ENCODE results near the gene DPYSL3.

DPYSL3 gene

DNA sequence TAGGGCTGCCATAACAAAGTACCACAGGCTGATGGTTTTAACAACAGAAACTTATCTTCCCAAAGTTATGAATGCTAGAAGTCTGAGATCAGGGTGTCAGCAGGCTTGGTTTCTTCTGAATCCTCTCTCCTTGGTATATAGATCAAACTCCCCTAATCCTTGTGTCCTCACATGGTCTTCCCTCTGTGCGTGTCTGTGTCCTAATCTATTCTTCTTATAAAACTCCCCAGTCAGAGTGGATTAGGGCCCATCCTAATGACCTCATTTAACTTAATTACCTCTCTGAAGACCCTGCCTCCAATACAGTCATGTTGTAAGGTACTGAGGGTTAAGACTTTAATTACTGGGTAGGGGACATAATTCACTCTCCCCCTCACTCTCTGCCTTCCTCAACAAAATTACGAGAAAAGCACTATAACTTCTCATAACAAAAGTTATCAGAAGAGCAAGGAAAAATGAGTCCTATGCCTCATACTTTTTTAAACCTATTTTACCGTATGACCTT lies 68.6 kb downstream of the DPYSL3 start:
- H3K4me3 ChIP-seq (ENCODE audit: low read depth, low read length), result no peak overlapping the region

DNA sequence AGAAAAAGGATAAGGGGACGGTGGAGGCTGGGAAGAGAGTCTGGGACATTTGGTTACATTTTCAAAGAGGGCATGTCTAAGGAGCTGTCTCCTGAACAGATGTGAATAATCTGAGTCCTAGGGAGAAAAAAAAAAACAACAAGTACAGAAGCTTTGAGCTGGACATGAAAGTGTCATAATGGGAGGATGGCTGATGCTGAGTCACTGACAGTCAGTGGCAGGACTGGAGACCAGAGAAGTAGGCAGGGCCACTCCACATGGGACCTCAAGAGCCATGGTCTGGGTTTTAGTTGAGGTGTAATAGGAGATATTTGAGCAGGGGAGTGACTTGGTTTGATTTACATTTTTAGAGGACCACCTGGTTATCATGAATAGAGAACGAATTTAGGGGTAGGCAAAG lies 70.6 kb downstream of the DPYSL3 start:
- no peak overlapping the region for H3K4me3 ChIP-seq (ENCODE audit: low read depth, low read length)

DNA sequence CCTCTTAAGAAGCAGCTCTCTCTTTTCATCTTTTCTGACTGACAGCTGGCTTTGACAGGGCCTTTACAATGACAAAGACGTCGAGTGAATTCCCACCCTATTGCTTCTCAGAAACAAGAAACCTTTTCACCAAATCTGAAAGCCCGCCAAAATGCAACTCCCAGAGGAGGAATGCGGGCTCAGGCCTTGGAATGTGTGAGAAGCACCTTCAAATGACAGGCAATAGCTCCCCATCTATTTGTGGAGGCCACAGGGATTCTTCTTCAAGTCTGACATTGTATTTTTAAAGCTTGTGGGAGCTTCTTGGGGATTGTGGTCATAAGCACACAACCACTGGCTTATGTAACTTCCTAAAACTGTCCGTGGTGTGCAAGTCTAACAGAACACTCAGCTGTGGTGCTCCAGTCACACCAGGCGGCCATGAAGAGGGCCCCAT lies 72.7 kb downstream of the DPYSL3 start:
- H3K4me3 ChIP-seq (ENCODE audit: low read depth, low read length), result no peak overlapping the region

DNA sequence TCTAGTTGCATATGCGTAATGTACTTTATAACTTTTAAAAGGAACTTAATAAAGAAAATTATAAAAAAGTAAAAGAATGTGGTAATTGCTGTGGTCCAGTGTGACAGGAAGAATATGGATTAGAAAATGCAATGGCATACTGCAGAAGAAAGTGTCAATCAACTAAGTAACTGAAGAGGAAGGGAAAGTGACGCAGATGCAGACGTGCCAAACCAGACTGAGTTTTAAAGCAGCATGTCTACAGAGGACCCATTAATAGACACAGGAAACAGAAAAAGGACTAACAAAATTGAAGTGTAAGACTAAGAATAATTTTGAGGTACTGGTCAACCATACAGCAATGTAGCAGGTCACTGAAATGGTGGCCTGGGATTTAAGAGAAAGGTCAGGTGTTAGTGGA lies 73.3 kb downstream of the DPYSL3 start:
- no peak overlapping the region for H3K4me3 ChIP-seq (ENCODE audit: low read depth, low read length)

- H3K4me3 ChIP-seq (ENCODE audit: low read depth, low read length), result no peak overlapping the region
These were observed 75.8 kb downstream of the DPYSL3 start for GRCh38 chr5:147434049-147434448.

- no peak overlapping the region for H3K4me3 ChIP-seq (ENCODE audit: low read depth, low read length)
These were observed 77.5 kb downstream of the DPYSL3 start for GRCh38 chr5:147432323-147432722.

DNA sequence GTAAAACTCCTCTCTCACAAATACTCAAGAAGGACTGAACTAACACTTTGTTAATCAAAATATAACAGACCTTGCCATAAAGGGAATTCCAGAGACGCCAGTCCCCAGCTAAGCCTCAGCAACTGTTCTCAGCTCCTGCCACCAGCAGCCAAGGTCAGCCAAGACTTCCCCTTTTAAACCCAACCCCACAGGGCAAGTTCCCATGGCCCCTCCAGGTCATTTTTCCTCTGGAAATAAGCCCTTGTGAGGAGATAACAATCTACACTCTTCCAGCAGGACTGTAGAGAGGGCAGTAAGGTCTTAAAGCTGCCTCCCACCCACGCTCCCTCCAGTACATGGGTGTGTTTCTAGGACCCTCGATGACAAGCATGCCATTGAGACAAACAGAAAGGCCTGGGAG lies 78.3 kb downstream of the DPYSL3 start:
- no peak overlapping the region for H3K4me3 ChIP-seq (ENCODE audit: low read depth, low read length)

- H3K4me3 ChIP-seq (ENCODE audit: low read depth, low read length), result no peak overlapping the region
These were observed 79.2 kb downstream of the DPYSL3 start for GRCh38 chr5:147430628-147431027.

DNA sequence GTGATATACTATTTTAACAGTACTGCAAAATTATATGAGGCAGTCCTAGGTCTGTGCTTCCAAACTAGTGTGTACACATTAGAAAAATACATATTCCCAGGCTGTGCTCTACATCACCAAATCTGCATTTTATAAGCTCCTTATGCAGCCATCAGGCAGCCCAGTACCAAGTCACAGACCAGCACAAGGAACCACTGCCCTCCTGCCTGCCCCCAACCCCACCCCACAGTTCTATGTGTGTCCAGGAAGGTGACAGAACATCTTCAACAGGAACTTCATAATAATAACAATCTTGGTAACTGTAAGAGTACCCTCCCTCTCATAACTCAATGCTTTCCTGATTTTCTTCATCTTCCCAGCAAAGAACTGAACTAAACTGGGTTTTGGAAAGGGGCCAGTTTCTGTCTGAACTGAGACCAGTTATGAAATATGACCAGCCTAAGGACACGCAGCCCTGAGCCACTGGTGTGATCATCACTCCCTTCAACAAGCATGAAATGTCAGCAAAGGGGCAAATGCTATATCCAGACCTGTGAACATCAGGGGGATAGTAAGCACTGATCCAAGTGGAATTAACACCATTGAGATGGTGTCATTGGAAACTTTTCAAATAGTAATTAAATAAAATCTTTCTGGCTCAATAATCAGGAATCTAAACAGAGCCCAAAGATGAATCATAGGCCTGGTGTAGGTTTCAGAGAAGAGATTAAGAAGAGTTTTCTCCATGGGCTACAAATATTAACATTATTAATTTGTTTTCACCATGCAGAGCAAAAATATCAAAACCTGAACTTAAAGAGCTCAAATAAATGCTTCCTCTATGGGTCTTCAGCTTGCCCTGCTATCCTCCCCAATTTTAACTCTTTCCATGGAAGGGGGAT lies 82.1 kb downstream of the DPYSL3 start:
- H3K4me3 ChIP-seq (ENCODE audit: low read depth, low read length), result no peak overlapping the region

DNA sequence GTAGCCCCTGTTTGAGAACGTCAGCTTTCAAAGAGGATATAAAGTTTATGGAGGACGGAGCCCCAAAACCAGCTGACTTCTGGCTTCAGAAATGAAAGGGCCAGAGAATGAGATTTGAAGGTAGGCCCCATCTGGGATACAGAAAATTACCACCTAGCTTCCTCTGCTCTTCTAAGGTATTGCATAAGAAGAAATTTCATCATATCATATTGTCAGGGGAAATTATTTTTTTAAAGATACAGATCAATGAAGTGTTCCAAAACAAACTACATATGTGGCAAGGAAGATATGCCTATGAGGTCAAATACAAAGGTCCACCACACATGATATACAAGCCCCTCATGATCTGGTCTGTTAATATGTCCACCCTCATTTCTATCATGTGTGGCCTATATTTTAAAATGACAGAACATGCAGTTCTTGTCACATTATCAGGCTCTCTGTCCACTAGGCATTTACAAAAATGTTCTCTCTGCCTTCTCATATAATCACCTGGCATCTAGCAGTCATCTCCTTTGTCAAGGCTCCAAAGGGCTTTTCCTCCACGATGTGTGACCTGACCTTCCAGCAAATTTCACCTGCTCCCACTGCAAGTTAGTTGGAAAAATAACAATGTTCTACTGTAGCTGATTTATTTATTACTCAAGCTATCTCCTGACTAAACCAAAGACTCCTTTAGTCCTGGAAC lies 83.1 kb downstream of the DPYSL3 start:
- H3K4me3 ChIP-seq (ENCODE audit: low read depth, low read length), result no peak overlapping the region

GRCh38 chr5:147418613-147419012 lies 91.3 kb downstream of the DPYSL3 start:
- H3K4me3 ChIP-seq (ENCODE audit: low read depth, low read length), result no peak overlapping the region

DNA sequence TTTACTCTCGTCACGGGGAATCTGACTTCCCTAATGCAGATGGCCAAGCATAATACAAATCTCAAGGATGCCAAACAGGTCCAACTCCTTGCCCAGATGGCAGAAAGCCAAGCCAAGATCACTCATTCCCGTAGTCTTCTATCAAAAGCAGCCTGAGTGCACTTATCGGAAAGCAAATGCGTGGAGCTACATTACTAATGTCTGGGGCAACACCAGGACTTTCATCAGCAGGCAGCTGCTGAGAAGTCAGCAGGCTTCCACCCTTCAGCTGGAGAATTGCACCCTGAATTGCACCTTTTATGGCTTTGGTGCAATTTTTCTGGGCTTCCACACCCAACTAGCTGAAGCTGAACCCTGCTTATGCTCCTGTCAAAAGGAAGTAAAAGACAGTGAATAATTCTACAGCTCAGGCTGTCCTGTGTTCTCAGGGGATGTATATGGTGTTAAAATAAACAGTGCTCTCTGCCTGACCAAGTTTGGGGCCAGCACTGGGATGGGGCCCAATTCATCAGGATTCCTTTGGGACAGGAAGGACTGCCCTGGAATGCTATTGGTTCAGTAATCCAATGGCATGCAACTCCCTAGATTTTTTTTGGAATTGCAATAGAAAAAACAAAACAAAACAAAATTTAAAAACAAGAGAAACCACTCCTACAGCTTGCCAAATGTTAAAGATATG lies 92.6 kb downstream of the DPYSL3 start:
- no peak overlapping the region for H3K4me3 ChIP-seq (ENCODE audit: low read depth, low read length)

DNA sequence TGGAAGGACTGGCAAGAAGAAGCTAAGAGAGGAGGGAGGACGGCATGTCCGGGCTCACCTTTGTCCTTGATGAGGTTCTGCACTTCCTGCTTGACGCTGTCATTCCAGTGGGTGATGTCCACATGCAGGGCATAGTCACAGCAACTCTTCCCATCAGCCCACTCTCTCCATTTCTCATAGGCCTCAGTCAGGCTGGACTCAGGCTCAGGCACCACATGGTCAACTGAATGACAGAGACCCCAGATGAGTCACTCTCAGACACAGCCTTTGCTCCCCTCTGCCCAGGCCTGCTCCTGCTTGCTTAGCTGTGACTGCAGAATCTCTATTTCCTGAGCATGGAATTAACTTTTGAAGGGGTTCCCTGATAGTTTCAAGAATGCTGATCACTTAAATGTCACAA lies 94.2 kb downstream of the DPYSL3 start:
- H3K4me3 ChIP-seq (ENCODE audit: low read depth, low read length), result no peak overlapping the region

DNA sequence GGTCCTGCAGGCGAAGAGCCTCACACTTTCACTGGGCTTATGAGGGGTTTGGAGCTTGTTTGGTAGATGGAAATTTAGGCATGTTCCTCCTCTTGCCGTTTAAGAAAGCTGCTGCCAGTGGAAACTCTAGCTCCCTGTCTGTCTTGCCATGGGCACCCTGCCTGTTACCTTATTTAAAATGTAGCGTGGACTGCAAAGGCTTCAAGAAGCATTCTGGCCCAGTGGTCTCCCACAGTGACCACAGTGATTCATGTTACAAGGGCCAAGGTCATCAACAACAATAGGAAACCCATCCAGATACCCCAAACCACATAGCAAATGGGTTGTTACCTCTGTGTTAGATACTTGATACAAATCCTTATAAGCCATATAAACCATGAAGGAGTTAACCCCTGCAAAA lies 96.6 kb downstream of the DPYSL3 start:
- no peak overlapping the region for H3K4me3 ChIP-seq (ENCODE audit: low read depth, low read length)

GRCh38 chr5:147412561-147412960 lies 97.3 kb downstream of the DPYSL3 start:
- no peak overlapping the region for H3K4me3 ChIP-seq (ENCODE audit: low read depth, low read length)

DNA sequence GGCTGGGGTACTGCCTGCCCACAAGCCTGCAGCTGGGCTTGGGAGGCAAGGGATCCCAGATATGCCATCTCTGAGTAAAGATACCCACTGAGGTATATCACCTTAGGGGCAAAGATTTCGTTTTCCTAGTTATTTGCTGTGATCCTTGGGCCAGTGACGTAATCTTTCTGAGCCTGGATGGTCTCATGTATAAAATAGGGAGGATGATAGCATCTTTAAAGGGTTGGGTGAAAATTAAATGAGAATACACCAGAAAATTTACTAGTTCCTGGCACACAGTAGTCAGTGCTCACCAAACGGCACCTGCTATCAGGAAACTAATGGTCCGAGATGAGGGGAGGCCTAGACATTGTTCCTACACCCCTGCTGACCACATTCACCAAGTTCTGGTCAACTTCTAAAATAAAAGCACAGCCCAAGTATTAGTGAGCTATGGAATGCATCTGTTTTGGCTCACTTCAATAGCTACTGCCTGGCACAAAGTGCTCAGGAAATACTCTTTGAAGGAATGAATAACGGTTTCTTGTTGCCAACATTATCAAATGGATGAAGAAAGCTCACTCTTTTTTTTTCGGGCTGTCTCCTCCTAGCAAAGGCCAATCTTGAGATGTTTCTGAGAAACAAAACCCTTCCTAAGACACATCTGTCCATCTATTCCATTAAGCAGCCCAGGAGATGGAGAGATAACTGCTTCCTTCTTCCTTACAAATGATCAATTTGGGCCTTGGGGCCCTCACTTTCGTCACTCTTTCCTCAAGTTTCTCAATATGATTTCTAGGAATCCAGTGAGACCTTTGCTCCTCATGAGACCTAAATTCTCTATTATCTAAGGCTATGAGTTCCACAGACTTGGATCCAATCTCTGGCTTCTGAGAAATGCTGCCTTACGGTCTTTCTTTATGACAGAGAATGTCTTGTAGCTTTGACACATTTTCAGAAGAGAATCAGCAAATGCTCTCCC lies 98.2 kb downstream of the DPYSL3 start:
- H3K4me3 ChIP-seq (ENCODE audit: low read depth, low read length), result no peak overlapping the region

DNA sequence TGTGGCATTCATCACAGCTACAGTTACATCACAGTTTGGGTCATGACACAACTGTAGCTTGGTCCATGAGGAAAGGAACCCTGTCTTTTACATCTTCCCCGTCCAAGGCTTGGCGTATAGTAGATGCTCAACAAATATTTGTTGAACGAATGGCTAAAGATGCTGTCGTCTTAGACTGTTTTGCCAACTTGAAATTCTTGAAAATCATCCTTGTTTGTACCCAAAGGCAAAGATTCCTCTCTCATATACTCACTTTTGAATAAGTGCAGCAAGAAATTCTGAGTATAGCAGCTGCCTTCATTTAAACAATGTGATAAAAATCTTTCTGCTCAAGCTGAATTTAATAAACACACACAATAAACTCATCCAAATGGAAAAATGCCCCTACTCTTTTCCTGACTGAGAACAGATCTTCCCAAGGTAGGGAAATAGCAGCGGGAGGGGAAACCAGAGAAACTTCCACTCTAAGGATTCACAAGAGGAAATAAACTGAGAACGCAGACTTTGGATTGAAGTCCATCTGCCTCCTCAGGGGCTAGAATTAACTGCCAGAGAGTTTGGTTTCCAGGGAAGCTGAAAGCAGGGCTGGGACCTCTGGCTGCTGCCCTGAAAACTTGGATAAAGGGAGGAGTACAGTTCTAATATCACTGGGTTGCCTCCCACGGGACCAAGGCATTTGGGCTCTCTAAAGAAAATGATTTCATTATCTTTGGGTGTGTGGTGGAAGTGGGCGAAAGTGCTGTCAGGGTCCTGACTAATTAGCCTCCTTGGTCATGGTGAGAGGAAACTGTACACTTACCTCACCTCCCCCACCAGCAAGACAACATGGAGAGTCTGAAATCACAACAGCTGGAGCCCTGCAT lies 99.1 kb downstream of the DPYSL3 start:
- H3K4me3 ChIP-seq (ENCODE audit: low read depth, low read length), result no peak overlapping the region

DNA sequence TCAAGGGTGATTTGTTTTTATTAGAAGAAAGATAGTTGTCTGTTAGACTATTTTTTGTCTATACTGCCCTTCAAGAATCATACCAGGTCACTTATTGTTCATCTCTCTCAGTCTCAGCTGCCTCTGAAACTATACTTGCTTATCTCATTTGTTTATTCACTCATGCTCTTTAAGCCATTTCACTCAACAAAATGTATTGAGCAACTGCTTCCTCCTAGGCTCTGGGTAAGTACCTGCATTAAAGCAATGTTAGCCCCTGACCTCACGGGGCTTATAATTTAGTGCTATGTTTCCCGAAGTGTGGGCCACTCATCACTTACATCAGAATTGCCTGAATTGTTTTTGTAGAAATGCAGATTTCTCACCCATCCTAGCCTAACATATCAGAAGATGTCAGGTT lies 100.9 kb downstream of the DPYSL3 start:
- no peak overlapping the region for H3K4me3 ChIP-seq (ENCODE audit: low read depth, low read length)

DNA sequence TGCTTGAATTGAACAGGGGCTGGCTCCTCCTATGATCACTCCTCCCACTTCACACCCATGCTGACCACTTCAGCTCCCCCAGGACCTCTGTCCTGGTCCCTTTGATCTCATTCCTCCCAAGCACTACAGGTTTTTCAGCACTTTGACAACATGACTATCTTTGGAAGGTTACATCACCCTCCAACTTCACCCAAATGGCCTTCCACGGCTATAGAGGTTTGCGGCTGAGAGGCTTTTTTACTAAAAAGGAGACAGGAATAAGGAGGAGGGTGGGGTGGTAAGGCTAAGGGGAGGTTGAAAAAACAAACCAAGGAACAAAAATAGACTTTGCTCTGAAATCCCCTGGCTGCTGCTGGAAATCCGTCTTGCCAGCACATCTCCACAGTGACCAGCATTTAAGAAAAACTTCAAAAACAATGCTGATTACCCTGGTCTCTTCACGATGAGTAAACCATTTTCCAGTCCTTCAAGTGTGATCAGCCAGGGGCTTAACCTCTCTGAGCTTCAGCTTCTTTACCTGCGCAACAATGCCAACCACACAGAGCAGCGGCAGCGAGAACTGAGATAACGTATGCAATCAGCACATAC lies 102.7 kb downstream of the DPYSL3 start:
- no peak overlapping the region for H3K4me3 ChIP-seq (ENCODE audit: low read depth, low read length)

Measured in iPS-11a (cell line).